Measurements from ENCODE around the gene DYSF. TPM values are rescaled to one million over a fixed set of nuclear protein-coding genes. Genes with fewer than 3 reads are reported as not detected.

DYSF gene
- polyA plus RNA-seq, 1 donor (not counting 4 experiments of a cell fraction or from before 2014, with no cell fraction given) = 8.2 TPM

DNA sequence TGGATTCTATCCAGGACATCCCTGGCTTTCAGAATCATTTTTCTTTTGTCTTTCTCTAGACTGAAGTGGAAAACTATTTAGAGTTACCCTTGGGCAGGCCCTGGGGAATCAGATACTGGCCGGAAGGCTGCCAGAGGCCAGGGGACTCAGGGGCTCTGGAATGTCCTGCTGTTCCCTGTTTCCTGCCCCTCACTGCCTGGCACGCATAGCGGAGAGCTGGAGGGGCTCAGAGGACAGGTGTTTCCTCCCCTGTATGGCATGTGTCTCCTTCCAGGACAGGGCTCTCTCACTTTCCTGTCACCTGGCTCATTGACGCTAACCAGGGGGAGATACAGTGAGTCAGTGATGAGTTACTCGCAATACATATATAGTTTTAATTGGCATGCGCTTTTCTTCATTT, 38.8 kb downstream of the DYSF start:
- Histone ChIP-seq H3K27ac (ENCODE audit: control insufficient read depth, insufficient read depth, low read length) (no peak overlapping the region), H2AFZ (ENCODE audit: control insufficient read depth, low read length) (no peak overlapping the region), H3K36me3 (ENCODE audit: control insufficient read depth in 2 of 2, extremely low read depth in 1 of 2, insufficient read depth in 2 of 2, low read length in 2 of 2) (no peaks in the 10 kb centered on the region), H3K27me3 (ENCODE audit: control insufficient read depth, extremely low read depth, insufficient read depth, low read length) (no peaks in the 10 kb centered on the region), H3K9ac (ENCODE audit: control insufficient read depth, extremely low read depth, insufficient read depth, low read length) (no peak overlapping the region), H3K4me2 (ENCODE audit: control insufficient read depth, extremely low read depth, insufficient read depth, low read depth, low read length) (no peak overlapping the region), H3K9me1 (ENCODE audit: control insufficient read depth, extremely low read depth, insufficient read depth, low read length) (no peaks in the 10 kb centered on the region), H3K4me3 (ENCODE audit: control insufficient read depth in 2 of 3, extremely low read depth in 1 of 3, insufficient read depth in 2 of 3, low read depth in 1 of 3, low read length in 3 of 3) (no peak overlapping the region), H3K79me2 (ENCODE audit: control insufficient read depth, insufficient read depth, low read length) (no peaks in the 10 kb centered on the region), H3K9me3 (ENCODE audit: control insufficient read depth, low read depth, low read length) (peaks cover 1% of the 10 kb centered on the region), H3K4me1 (ENCODE audit: control insufficient read depth, extremely low read depth, insufficient read depth, low read length) (peaks cover 18% of the 10 kb centered on the region), H4K20me1 (ENCODE audit: control insufficient read depth, extremely low read depth, insufficient read depth, low read length) (no peaks in the 10 kb centered on the region)
- FAIRE-seq (no peak), DNase-seq (ENCODE audit: low read depth, low spot score) (no peak)
- dilution Hi-C loops (cut with MboI; ENCODE audit: extremely low pct_ligation_motif_present, low sequenced_read_pairs) = no loop called here
- no peak for TF ChIP-seq EZH2 (IDR thresholded peaks at IDR 0.05; ENCODE audit: low read length)
- TF ChIP-seq, protein P1, sequence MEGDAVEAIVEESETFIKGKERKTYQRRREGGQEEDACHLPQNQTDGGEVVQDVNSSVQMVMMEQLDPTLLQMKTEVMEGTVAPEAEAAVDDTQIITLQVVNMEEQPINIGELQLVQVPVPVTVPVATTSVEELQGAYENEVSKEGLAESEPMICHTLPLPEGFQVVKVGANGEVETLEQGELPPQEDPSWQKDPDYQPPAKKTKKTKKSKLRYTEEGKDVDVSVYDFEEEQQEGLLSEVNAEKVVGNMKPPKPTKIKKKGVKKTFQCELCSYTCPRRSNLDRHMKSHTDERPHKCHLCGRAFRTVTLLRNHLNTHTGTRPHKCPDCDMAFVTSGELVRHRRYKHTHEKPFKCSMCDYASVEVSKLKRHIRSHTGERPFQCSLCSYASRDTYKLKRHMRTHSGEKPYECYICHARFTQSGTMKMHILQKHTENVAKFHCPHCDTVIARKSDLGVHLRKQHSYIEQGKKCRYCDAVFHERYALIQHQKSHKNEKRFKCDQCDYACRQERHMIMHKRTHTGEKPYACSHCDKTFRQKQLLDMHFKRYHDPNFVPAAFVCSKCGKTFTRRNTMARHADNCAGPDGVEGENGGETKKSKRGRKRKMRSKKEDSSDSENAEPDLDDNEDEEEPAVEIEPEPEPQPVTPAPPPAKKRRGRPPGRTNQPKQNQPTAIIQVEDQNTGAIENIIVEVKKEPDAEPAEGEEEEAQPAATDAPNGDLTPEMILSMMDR (optimal IDR thresholded peaks at IDR 0.05 in 1 of 3, IDR thresholded peaks at IDR 0.05 in 1 of 3, conservative IDR thresholded peaks at IDR 0.05 in 1 of 3; ENCODE audit: extremely low read depth in 1 of 3, insufficient read depth in 2 of 3, low read length in 3 of 3) = no peak

DNA sequence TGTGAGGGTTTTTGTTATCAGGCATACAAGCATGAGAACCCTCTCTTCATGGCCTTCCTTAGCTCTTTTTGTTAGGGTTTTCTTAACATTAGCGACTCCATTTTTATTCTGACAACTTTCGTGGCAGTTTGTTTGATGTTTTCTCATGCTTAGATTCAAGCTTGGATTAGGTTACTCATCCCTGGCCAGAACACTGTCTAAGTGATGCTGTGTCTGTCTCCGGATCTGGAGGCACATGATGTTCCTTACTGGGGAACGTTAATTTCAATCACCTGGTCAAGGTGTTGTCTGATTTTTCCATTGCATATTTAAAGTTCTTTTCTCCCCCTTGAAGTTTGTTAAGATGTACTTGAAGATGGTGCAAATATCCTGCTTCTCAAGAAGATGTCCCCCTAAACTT, 40.7 kb downstream of the DYSF start:
- peaks cover 35% of the 10 kb centered on the region for H3K4me1 ChIP-seq (ENCODE audit: control insufficient read depth, extremely low read depth, insufficient read depth, low read length)
- DNase-seq (ENCODE audit: low read depth, low spot score) (no peak), FAIRE-seq (no peak)
- dilution Hi-C loops (cut with MboI; ENCODE audit: extremely low pct_ligation_motif_present, low sequenced_read_pairs) = no loop called here
- H4K20me1 ChIP-seq (ENCODE audit: control insufficient read depth, extremely low read depth, insufficient read depth, low read length) = no peaks in the 10 kb centered on the region
- H3K9me3 ChIP-seq (ENCODE audit: control insufficient read depth, low read depth, low read length) = peaks cover 1% of the 10 kb centered on the region
- no peak overlapping the region for H2AFZ ChIP-seq (ENCODE audit: control insufficient read depth, low read length)
- no peaks in the 10 kb centered on the region for H3K27me3 ChIP-seq (ENCODE audit: control insufficient read depth, extremely low read depth, insufficient read depth, low read length)
- no peaks in the 10 kb centered on the region for H3K36me3 ChIP-seq (ENCODE audit: control insufficient read depth in 2 of 2, extremely low read depth in 1 of 2, insufficient read depth in 2 of 2, low read length in 2 of 2)
- TF ChIP-seq, protein P1 (optimal IDR thresholded peaks at IDR 0.05 in 1 of 3, IDR thresholded peaks at IDR 0.05 in 1 of 3, conservative IDR thresholded peaks at IDR 0.05 in 1 of 3; ENCODE audit: extremely low read depth in 1 of 3, insufficient read depth in 2 of 3, low read length in 3 of 3) = no peak
- no peak for TF ChIP-seq EZH2 (IDR thresholded peaks at IDR 0.05; ENCODE audit: low read length)
- no peaks in the 10 kb centered on the region for H3K9me1 ChIP-seq (ENCODE audit: control insufficient read depth, extremely low read depth, insufficient read depth, low read length)
- H3K27ac ChIP-seq (ENCODE audit: control insufficient read depth, insufficient read depth, low read length) = no peak overlapping the region
- no peak overlapping the region for H3K9ac ChIP-seq (ENCODE audit: control insufficient read depth, extremely low read depth, insufficient read depth, low read length)
- H3K4me3 ChIP-seq (ENCODE audit: control insufficient read depth in 2 of 3, extremely low read depth in 1 of 3, insufficient read depth in 2 of 3, low read depth in 1 of 3, low read length in 3 of 3) = no peak overlapping the region
- H3K4me2 ChIP-seq (ENCODE audit: control insufficient read depth, extremely low read depth, insufficient read depth, low read depth, low read length) = no peak overlapping the region
- no peaks in the 10 kb centered on the region for H3K79me2 ChIP-seq (ENCODE audit: control insufficient read depth, insufficient read depth, low read length)

Data from keratinocyte (primary cell).